ENCODE results near the gene ADGRL1.
"Not testable (repeated sequence)": the region's sequence is repeated elsewhere in the genome, so short reads cannot be mapped to it uniquely, and the experiment has no call there.

GRCh38 chr19:14243718-14244117 lies 37.7 kb upstream of the ADGRL1 start:
- TF ChIP-seq ZFP30 (CRISPR knock-in tag; IDR thresholded peaks at IDR 0.05); ESRRG (CRISPR knock-in tag; IDR thresholded peaks at IDR 0.05); RARB (CRISPR knock-in tag; IDR thresholded peaks at IDR 0.05); CREB5 (CRISPR knock-in tag; IDR thresholded peaks at IDR 0.05; ENCODE audit: low read depth); PPARA (CRISPR knock-in tag; IDR thresholded peaks at IDR 0.05; ENCODE audit: borderline replicate concordance); BACH2 (CRISPR knock-in tag; IDR thresholded peaks at IDR 0.05; ENCODE audit: borderline replicate concordance); GLIS3 (CRISPR knock-in tag; IDR thresholded peaks at IDR 0.05); POU6F1 (CRISPR knock-in tag; IDR thresholded peaks at IDR 0.05; ENCODE audit: borderline replicate concordance, low read depth): not testable (repeated sequence)
- TF ChIP-seq, protein P1, sequence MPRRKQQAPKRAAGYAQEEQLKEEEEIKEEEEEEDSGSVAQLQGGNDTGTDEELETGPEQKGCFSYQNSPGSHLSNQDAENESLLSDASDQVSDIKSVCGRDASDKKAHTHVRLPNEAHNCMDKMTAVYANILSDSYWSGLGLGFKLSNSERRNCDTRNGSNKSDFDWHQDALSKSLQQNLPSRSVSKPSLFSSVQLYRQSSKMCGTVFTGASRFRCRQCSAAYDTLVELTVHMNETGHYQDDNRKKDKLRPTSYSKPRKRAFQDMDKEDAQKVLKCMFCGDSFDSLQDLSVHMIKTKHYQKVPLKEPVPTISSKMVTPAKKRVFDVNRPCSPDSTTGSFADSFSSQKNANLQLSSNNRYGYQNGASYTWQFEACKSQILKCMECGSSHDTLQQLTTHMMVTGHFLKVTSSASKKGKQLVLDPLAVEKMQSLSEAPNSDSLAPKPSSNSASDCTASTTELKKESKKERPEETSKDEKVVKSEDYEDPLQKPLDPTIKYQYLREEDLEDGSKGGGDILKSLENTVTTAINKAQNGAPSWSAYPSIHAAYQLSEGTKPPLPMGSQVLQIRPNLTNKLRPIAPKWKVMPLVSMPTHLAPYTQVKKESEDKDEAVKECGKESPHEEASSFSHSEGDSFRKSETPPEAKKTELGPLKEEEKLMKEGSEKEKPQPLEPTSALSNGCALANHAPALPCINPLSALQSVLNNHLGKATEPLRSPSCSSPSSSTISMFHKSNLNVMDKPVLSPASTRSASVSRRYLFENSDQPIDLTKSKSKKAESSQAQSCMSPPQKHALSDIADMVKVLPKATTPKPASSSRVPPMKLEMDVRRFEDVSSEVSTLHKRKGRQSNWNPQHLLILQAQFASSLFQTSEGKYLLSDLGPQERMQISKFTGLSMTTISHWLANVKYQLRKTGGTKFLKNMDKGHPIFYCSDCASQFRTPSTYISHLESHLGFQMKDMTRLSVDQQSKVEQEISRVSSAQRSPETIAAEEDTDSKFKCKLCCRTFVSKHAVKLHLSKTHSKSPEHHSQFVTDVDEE (CRISPR knock-in tag; IDR thresholded peaks at IDR 0.05), result not testable (repeated sequence)
